ENCODE measurements around the gene U2AF1. TPM values are rescaled to one million over a fixed set of nuclear protein-coding genes. Genes with fewer than 3 reads are reported as not detected.
"Not testable (repeated sequence)": the region's sequence is repeated elsewhere in the genome, so short reads cannot be mapped to it uniquely, and the experiment has no call there.

U2AF1 gene
- total RNA-seq: 45.4 TPM

GRCh38 chr21:43106965-43107793 lies at the start of gene U2AF1:
Gene U2AF1 (minus strand): TSS chr21:43107570. CDS start chr21:43107494, 76 bp downstream.
- not testable (repeated sequence) for DNase-seq

- not testable (repeated sequence) for DNase-seq
Observed at GRCh38 chr21:43153601-43154000, 46.2 kb upstream of the U2AF1 start.

GRCh38 chr21:43149344-43149743 lies 42.0 kb upstream of the U2AF1 start:
- DNase-seq: not testable (repeated sequence)

- DNase-seq: not testable (repeated sequence)
Observed at GRCh38 chr21:43147999-43148398, 40.6 kb upstream of the U2AF1 start.

- DNase-seq: not testable (repeated sequence)
Observed at GRCh38 chr21:43146637-43147036, 39.3 kb upstream of the U2AF1 start.

GRCh38 chr21:43141407-43141806 lies 34.0 kb upstream of the U2AF1 start:
- not testable (repeated sequence) for DNase-seq

- not testable (repeated sequence) for DNase-seq
Observed at GRCh38 chr21:43138944-43139343, 31.6 kb upstream of the U2AF1 start.

- DNase-seq: not testable (repeated sequence)
Observed at GRCh38 chr21:43134520-43134919, 27.1 kb upstream of the U2AF1 start.

GRCh38 chr21:43130094-43130493 lies 22.7 kb upstream of the U2AF1 start:
- DNase-seq: not testable (repeated sequence)

- DNase-seq: not testable (repeated sequence)
Observed at GRCh38 chr21:43115956-43116355, 8.6 kb upstream of the U2AF1 start.

GRCh38 chr21:43114483-43114882 lies 7.1 kb upstream of the U2AF1 start:
- not testable (repeated sequence) for DNase-seq

- DNase-seq: not testable (repeated sequence)
Observed at GRCh38 chr21:43109006-43109405, 1.6 kb upstream of the U2AF1 start.

- DNase-seq: not testable (repeated sequence)
Observed at GRCh38 chr21:43108177-43108576, 807 bp upstream of the U2AF1 start.

GRCh38 chr21:43107794-43108137 lies 396 bp upstream of the U2AF1 start:
- not testable (repeated sequence) for DNase-seq

GRCh38 chr21:43104642-43105041 lies 2.7 kb downstream of the U2AF1 start:
- DNase-seq: not testable (repeated sequence)

- not testable (repeated sequence) for DNase-seq
Observed at GRCh38 chr21:43102281-43102680, 5.1 kb downstream of the U2AF1 start.

GRCh38 chr21:43101676-43102075 lies 5.7 kb downstream of the U2AF1 start:
- DNase-seq: not testable (repeated sequence)

- DNase-seq: not testable (repeated sequence)
Observed at GRCh38 chr21:43101000-43101399, 6.4 kb downstream of the U2AF1 start.

GRCh38 chr21:43091979-43092614 lies 15.3 kb downstream of the U2AF1 start:
- DNase-seq: not testable (repeated sequence)

- not testable (repeated sequence) for DNase-seq
Observed at GRCh38 chr21:43090947-43091346, 16.4 kb downstream of the U2AF1 start.

GRCh38 chr21:43089463-43089862 lies 17.9 kb downstream of the U2AF1 start:
- DNase-seq: not testable (repeated sequence)

- not testable (repeated sequence) for DNase-seq
Observed at GRCh38 chr21:43082587-43083300, 24.6 kb downstream of the U2AF1 start.

GRCh38 chr21:43076643-43077042 lies 30.7 kb downstream of the U2AF1 start:
- not testable (repeated sequence) for DNase-seq

All from skin of body (tissue), 2 donors.